Motor neuron (in vitro differentiated cells): ENCODE measurements around the gene GLDN. TPM values are rescaled to one million over a fixed set of nuclear protein-coding genes. Genes with fewer than 3 reads are reported as not detected.

Source experiments
- ATAC-seq, 8 experiments: fragments of 200-7000 bp; cut with Tn5 transposase; replicated peaks in 6 of 8; 2 replicates each; pipeline ENCODE4 v1.8.0; 2021; ENCODE audit warnings: mild to moderate bottlenecking in 8 of 8, moderate library complexity in 8 of 8
- H3K27ac ChIP-seq, 2 donors: fragments of 250-450 bp; sonication (Bioruptor Pico); 2 replicates each; pipeline ENCODE4 v1.9.0; 2021; ENCODE audit warnings: antibody characterized with exemption in 2 of 2, mild to moderate bottlenecking in 2 of 2, moderate library complexity in 1 of 2
- H3K4me1 ChIP-seq, 2 donors: fragments of 250-450 bp; sonication (Bioruptor Pico); replicated peaks in 1 of 2; 2 replicates each; pipeline ENCODE4 v1.6.1; 2021; ENCODE audit warnings: antibody characterized with exemption in 2 of 2, mild to moderate bottlenecking in 2 of 2, moderate library complexity in 1 of 2
- H3K4me3 ChIP-seq, 5 donors: fragments of 250-450 bp; sonication (Bioruptor Pico); 2 replicates each; pipeline ENCODE4 v1.9.0; 2021; ENCODE audit warnings: antibody characterized with exemption in 5 of 5, mild to moderate bottlenecking in 5 of 5, moderate library complexity in 4 of 5
- WGBS, 10 experiments: fragments of 450-650 bp; shearing (Covaris generic); methylation state at CpG; one replicate each; pipeline ENCODE4 v1.0.0; 2022; 5-methylcytosine and 5-hydroxymethylcytosine counted together
- in situ Hi-C, 9 experiments: fragments of 400-800 bp; cut with MboI; loops; one replicate each; pipeline ENCODE4 v1.15.0; 2021; ENCODE audit warnings: low sequenced_read_pairs in 9 of 9, low pct_unique_long_range_greater_than_20kb in 2 of 9; ENCODE audit not compliant: unreplicated experiment in 9 of 9
- total RNA-seq, 8 experiments: library from RNA; unstranded; fragments of 300-600 nt; gene quantifications; 2 replicates each; pipeline versions ENCODE4 v1.2.3 to v1.2.4, GENCODE V29; 2022

The GLDN gene
- total RNA-seq, result 10 to 100 TPM in 3 of 8 experiments, 1 to 10 TPM in 3, under 1 TPM in 2; 0.20 to 17.0 (median 5.9) TPM

- Histone ChIP-seq H3K27ac (no peak within 1 kb of the TSS), H3K4me3 (peak within 1 kb of the TSS; percentile 14 to 36 (median 26)), H3K4me1 (peaks cover 9 to 10% of the 10 kb centered on the region in 2 donors)
- in situ Hi-C loops, result no loop called here
- 0 to 4% methylated on average over 1 to 5 of the region's 76 CpGs; no CpG with 5 or more reads in 8 of the 10 experiments for WGBS, 10 experiments
- peak; percentile 72 to 88 (median 84) for ATAC-seq
Measured at GRCh38 chr15:51341366-51342226, at the start of gene GLDN. TSS of gene GLDN (plus strand) at chr15:51341655. CDS start at chr15:51341685, 30 bp downstream.

- Histone ChIP-seq H3K4me3 (no peak overlapping the region), H3K27ac (peak overlapping the region in 1 of 2 donors; percentile 9), H3K4me1 (peaks cover 9 to 16% of the 10 kb centered on the region in 2 donors)
- WGBS, 10 experiments, result 0 to 100% (median 60%) methylated on average over 1 to 2 of the region's 2 CpGs; no CpG with 5 or more reads in 4 of the 10 experiments
- peak in 1 of 8 experiments; percentile 6 for ATAC-seq
- in situ Hi-C loops, result loop anchor here in 1 of 9 experiments (25.0 kb wide), 1 partner anchor 214 kb away; no protein-coding TSS in a partner anchor
Measured at GRCh38 chr15:51298620-51299019, 42.8 kb upstream of the GLDN start.

- ATAC-seq, result peak in 5 of 8 experiments; percentile 32 to 71 (median 55)
Measured at GRCh38 chr15:51299187-51300015, 42.1 kb upstream of the GLDN start.

GRCh38 chr15:51302480-51302879, 39.0 kb upstream of the GLDN start:
- WGBS, 10 experiments, result 0 to 100% (median 50%) methylated on average over 1 to 2 of the region's 6 CpGs; no CpG with 5 or more reads in 5 of the 10 experiments
- ATAC-seq, result no peak
- Histone ChIP-seq H3K4me3 (no peak overlapping the region), H3K4me1 (peaks cover 9 to 16% of the 10 kb centered on the region in 2 donors), H3K27ac (no peak overlapping the region)
- in situ Hi-C loops, result no loop called here

More at GRCh38 chr15:51299187-51300015, 42.1 kb upstream of the GLDN start:
- in situ Hi-C loops, result loop anchor here in 1 of 9 experiments (25.0 kb wide), 1 partner anchor 213 kb away; no protein-coding TSS in a partner anchor
- Histone ChIP-seq H3K4me1 (peaks cover 9 to 16% of the 10 kb centered on the region in 2 donors), H3K27ac (peak overlapping the region; percentile 9 to 19), H3K4me3 (no peak overlapping the region)
- 33 to 83% (median 60%) methylated on average over 1 to 4 of the region's 5 CpGs; no CpG with 5 or more reads in 1 of the 10 experiments for WGBS, 10 experiments

- no peak overlapping the region for H3K27ac ChIP-seq
- in situ Hi-C loops, result no loop called here
- WGBS, 10 experiments, result 10 to 94% (median 76%) methylated on average over 1 to 2 of the region's 2 CpGs; no CpG with 5 or more reads in 2 of the 10 experiments
- H3K4me1 ChIP-seq, result peaks cover 9 to 16% of the 10 kb centered on the region in 2 donors
- no peak for ATAC-seq
- no peak overlapping the region for H3K4me3 ChIP-seq
Measured at GRCh38 chr15:51303462-51303980, 37.9 kb upstream of the GLDN start.

GRCh38 chr15:51307325-51307724, 34.1 kb upstream of the GLDN start:
- in situ Hi-C loops, result no loop called here
- WGBS, 10 experiments, result 20 to 100% (median 84%) methylated on average over 1 to 3 of the region's 3 CpGs; no CpG with 5 or more reads in 2 of the 10 experiments
- no peaks in the 10 kb centered on the region for H3K4me1 ChIP-seq
- no peak for ATAC-seq
- H3K27ac ChIP-seq, result no peak overlapping the region
- no peak overlapping the region for H3K4me3 ChIP-seq

GRCh38 chr15:51307811-51308210, 33.6 kb upstream of the GLDN start:
- ATAC-seq, result no peak
- WGBS, 10 experiments, result 85 to 100% (median 90%) methylated on average over 1 to 3 of the region's 3 CpGs; no CpG with 5 or more reads in 3 of the 10 experiments
- in situ Hi-C loops, result no loop called here
- Histone ChIP-seq H3K27ac (no peak overlapping the region), H3K4me3 (no peak overlapping the region), H3K4me1 (peaks cover 0 to 5% of the 10 kb centered on the region in 2 donors)

- Histone ChIP-seq H3K4me3 (no peak overlapping the region), H3K4me1 (peaks cover 0 to 9% of the 10 kb centered on the region in 2 donors), H3K27ac (no peak overlapping the region)
- 0 to 100% (median 83%) methylated on average over 1 to 2 of the region's 2 CpGs; no CpG with 5 or more reads in 1 of the 10 experiments for WGBS, 10 experiments
- ATAC-seq, result no peak
- in situ Hi-C loops, result no loop called here
Measured at GRCh38 chr15:51310064-51310463, 31.4 kb upstream of the GLDN start.

GRCh38 chr15:51311510-51311909, 29.9 kb upstream of the GLDN start:
- H3K4me1 ChIP-seq, result peaks cover 0 to 9% of the 10 kb centered on the region in 2 donors
- ATAC-seq, result no peak
- 50 to 100% (median 88%) methylated on average over 1 to 2 of the region's 2 CpGs; no CpG with 5 or more reads in 2 of the 10 experiments for WGBS, 10 experiments
- no peak overlapping the region for H3K4me3 ChIP-seq
- in situ Hi-C loops, result no loop called here
- no peak overlapping the region for H3K27ac ChIP-seq

GRCh38 chr15:51312166-51313073, 29.0 kb upstream of the GLDN start:
- WGBS, 10 experiments, result 13 to 100% (median 80%) methylated on average over 1 to 7 of the region's 8 CpGs

GRCh38 chr15:51313074-51313393, 28.4 kb upstream of the GLDN start:
- in situ Hi-C loops, result no loop called here
- ATAC-seq, result peak in 6 of 8 experiments; percentile 13 to 79 (median 64)
- Histone ChIP-seq H3K4me3 (no peak overlapping the region), H3K4me1 (peaks cover 0 to 9% of the 10 kb centered on the region in 2 donors), H3K27ac (no peak overlapping the region)

More at GRCh38 chr15:51312166-51313073, 29.0 kb upstream of the GLDN start:
- peaks cover 0 to 9% of the 10 kb centered on the region in 2 donors for H3K4me1 ChIP-seq
- in situ Hi-C loops, result no loop called here
- peak in 7 of 8 experiments; percentile 39 to 99 (median 90) for ATAC-seq
- H3K27ac ChIP-seq, result no peak overlapping the region
- no peak overlapping the region for H3K4me3 ChIP-seq
